Measurements from ENCODE around the gene STK17B.
A peak's percentile ranks its signal among the peaks of the same experiment; 100 is the strongest.
"Not testable (repeated sequence)": the region's sequence is repeated elsewhere in the genome, so short reads cannot be mapped to it uniquely, and the experiment has no call there.

STK17B gene

DNA sequence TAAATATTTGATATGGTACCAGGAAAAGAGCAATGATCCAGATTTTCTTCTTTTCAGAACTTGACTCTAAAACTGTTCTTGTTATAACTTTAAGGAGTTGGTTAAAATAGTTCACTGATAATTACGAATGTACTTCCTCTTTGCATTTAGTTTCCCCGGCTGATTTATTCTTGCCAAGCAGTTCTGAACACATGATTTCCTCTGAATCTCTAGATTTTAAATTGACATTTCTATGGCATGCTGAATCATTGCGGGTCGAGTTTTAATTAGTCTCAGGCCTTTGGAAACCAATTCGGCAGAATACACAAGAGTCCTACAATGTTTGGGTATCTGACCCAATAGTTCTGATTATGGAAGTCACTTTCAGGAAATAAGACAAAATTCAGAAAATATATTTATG lies 65.4 kb downstream of the STK17B start:
- no peak for DNase-seq

DNA sequence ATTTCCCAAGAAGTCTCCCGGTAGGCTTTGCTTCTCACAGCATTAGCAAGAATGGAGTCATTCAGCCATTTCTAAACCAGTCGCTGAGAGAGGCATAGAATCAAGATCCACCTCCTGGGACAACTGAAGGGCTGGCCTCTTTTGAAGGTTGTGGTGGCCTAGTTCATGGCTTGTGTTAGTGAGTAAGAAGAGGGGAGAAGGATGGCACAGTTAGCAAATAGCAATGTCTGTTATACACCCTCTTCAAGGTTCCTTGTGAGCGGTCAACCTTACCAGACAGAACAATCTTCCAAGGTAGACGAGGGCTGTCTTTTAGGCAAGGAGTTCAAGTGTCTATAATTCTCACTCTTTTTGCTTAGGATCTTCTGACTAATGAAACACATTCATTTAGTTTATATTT lies 67.3 kb downstream of the STK17B start:
- no peak for DNase-seq

DNA sequence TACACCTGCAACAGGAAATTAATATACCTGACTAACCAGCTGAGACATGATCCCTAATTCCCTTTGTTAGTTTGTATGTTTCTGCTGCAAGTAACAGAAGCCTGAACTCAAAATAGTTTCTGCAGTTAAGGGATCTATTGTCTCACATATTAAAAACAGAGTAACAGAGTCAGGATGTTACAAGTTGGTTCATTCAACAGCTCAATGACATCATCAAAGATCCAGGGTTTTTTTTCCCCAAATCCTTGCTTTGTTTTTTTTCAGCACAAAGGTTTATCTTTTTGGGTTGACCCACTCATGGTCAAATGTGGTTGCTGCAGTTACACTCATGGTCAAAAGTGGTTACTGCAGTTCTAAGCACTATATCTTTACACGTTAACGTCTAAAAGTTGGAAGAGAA lies 67.8 kb downstream of the STK17B start:
- no peak for DNase-seq

DNA sequence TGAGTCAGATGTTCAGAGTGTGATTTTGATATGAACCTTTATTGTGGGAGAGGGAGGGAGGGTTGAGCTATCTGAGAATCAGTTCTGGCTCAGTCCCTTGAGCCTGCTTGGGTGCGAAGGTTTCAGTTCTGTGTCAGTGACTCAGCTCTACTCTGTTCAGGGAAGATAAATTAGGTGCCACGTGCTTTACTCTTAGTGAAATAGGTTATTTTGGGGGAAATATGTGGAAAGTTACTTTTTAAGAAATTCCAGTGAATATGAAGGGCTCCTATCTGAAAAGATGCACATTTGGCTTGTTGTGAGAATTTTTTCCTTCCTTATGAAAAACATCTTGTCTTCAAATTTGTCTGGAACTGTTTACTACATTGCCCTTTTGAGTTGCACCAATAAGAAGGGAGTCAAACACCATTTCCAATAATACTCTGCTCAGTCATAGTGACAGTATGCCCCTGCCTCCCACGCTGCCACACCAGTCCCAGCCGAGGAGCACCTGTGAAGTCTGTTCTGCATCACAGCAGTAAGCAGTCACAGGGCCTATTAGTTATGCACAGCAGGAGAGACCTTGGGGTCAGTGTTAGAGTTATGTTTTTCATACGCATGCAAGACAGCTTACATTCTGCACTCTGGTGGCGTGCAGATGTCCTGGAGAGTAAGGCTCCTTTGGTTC lies 69.9 kb downstream of the STK17B start:
- peak; percentile 38 for DNase-seq

DNA sequence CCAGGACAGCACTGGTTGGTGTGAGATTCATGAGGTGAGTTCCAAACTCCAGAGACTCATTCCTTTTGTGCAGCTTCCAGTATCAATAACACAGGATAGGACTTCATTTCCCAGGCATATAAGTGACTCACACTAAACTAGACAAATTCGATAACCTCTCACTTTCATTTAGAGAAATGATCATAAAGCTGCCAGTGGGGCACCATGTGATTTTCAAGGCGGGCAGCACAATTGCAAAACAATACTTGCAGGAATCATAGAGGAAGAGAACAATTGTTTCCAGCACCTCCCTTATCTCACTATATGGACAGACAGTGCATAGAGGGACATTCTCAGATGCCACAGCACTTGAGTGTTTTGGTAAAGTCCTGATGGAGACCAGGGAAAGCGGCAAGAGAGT lies 71.5 kb downstream of the STK17B start:
- DNase-seq: no peak

DNA sequence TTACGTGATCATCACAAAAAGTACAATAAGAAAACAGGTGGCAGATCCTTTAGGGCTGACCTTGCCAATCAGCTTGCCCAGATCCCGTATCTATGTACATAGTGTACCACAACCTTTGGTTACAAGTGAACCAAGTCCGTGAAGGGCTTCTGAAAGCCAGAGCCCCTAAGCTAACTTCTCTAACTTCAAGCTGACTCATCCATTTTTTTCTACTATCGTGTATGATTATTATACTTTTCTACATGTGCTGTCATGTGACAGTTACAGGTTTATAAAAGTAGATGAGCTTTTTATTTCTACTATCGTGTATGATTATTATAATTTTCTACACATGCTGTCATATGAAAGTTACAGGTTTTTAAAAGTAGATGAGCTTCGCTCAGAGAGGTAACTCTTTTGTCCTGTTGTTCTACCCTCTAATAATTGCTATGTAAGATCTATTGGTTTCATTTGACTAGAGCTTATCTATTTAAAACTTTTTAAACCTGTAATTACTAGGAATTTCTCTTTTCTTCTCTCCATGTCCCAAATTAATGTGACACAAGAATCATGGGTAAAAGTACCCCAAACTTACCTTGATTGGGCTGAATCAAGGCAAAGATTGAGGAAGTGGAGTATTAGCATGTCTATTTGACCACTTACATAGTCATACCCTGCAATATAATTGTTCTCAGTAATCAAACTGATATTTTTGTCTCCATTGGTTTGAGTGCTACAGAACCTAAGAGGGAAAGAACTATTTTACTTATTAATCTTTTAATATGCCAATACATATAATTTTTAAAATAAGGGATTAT lies 73.3 kb downstream of the STK17B start:
- peak; percentile 43 for DNase-seq

DNA sequence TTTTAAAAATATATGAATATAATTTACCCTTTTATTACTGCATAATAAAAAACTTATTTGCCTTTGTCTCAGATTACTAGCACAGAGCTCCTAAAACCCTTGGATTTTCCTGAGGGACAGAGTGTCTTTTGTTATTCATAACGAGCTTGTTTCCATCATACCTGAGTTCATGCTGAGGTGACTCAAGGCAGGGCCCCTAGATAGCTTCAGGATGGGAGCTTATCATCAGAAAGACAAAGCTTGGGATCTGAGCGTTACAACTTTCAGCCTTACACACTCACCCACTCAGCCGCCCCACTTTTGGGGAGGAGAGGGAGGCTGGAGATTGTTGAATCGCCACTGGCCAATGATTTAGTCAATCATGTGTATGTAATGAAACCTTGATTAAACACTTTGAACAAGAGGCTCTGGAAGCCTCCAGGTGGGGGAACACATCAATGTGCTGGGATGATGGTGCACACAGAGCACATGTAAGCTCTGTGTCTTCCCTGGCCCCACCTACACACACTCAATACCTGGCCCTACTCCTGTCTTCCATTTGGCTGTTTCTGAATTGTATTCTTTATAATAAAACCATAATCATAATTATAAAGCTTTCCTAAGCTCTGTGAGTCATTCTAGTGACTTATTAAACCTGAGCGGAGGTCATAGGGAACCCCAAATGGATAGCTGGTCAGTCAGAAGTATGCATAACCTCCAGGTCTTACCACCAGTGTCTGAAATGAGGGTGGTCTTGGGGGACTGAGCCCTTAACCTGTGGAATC lies 74.2 kb downstream of the STK17B start:
- peak; percentile 71 for DNase-seq

DNA sequence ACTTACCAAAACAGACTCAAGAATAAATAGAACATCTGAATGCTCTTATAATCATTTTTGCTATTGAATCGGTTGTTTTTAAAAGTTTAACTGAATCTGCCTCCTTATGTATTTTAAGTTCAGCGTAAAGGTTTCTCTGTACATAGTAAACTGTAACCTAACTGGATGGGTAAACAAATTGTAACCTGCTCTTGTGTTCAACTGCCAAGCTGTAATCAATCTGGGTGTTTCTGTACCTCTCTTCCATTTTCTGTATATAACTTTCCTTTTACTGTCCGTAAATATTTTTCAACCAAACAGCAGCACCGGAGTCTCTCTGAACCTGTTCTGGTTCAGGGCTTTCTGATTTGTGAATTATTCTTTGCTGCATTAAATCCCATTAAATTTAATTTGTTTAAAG lies 75.1 kb downstream of the STK17B start:
- peak; percentile 38 for DNase-seq

DNA sequence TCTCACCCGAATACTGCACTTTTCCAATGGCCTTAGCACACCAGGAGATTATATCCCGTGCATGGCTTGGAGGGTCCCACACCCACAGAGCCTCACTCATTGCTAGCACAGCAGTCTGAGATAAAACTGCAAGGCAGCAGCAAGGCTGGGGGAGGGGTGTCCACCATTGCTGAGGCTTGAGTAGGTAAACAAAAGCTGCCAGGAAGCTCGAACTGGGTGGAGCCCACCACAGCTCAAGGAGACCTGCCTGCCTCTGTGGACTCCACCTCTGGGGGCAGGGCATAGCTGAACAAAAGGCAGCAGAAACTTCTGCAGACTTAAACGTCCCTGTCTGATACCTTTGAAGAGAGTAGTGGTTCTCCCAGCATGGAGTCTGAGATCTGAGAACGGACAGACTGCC lies 81.9 kb downstream of the STK17B start:
- DNase-seq: not testable (repeated sequence)

DNA sequence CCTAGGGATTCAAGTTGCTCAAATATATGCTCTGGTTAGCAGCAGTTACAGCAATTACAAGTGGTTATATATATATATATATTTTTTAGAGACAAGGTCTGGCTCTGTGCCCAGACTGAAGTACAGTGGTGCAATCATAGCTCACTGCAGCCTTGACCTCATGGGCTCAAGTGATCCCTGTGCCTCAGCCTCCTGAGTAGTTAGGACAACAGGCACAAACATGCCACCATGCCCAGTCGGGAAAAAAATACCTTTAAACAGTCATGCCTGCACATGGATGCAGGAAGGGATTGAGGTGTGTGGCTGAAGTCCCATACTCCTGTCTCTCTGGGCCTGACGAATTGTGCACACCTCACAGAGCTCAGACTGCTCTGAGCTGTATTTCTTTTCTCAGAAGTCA lies 83.2 kb downstream of the STK17B start:
- no peak for DNase-seq

DNA sequence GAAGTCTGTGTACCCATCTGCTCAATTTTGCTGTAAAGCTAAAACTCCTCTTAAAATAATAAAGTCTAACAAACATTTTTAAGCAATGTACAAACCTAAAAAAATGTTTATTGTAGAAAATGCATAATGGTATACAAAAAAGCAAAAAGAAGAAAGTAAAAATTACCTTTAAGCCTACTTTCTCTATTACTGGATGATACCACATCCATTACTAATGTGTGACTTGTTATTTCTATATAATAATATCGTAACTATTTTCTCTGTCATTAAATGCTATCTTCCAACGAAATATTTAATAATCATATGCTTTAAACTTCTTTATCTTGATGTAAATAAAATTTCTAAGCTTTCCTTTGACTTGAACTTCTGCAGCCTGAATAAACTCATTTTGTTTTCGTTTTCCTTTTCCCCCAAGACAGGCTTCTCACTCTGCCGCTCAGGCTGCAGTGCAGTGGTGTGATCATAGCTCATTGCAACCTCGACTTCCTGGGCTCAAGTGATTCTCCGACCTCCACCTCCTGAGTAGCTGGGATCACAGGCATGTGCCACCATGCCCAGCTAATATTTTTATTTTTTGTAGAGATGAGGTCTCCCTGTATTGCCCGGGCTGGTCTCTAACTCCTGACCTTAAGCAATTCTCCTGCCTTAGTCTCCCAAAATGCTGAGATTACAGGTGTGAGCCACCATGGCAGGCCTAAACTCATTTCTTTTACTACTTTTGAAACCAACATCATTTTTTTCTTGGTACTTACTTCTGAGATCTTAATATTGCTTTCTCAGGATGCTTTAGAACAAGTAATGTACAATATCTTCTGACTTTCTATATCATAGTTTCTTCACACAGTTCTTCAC lies 84.6 kb downstream of the STK17B start:
- no peak for DNase-seq

DNA sequence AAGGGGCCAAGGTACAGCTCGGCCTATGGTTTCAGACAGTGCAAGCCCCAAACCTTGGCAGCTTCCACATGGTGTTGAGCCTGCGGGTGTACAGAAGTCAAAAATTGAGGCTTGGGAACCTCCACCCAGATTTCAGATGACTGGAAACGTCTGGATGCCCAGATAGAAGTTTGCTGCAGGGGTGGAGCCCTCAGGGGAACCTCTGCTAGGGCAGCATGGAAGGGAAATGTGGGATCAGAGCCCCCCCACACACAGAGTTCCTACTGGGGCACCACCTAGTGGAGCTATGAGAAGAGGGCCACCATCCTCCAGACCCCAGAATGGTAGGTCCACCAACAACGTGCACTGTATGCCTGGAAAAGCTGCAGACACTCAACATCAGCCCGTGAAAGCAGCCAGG lies 87.8 kb downstream of the STK17B start:
- DNase-seq: no peak
